Brain pericyte (primary cell): ENCODE data around the gene CCDC6.
"Not testable (repeated sequence)": the region's sequence is repeated elsewhere in the genome, so short reads cannot be mapped to it uniquely, and the experiment has no call there.

Experiments used
- DNase-seq: peaks from one replicate; pipeline ENCODE4 v3.0.0-alpha.2; 2012; ENCODE audit warnings: low read depth, low spot score

Gene CCDC6

GRCh38 chr10:59880971-59881510 lies 25.3 kb downstream of the CCDC6 start:
- no peak for DNase-seq

GRCh38 chr10:59880019-59880717 lies 26.2 kb downstream of the CCDC6 start:
- no peak for DNase-seq

- DNase-seq: no peak
These were observed 26.9 kb downstream of the CCDC6 start for GRCh38 chr10:59879363-59879913.

GRCh38 chr10:59878915-59879314 lies 27.4 kb downstream of the CCDC6 start:
- no peak for DNase-seq

GRCh38 chr10:59878289-59878688 lies 28.1 kb downstream of the CCDC6 start:
- DNase-seq: no peak

- no peak for DNase-seq
These were observed 29.1 kb downstream of the CCDC6 start for GRCh38 chr10:59877191-59877671.

GRCh38 chr10:59876695-59877094 lies 29.7 kb downstream of the CCDC6 start:
- DNase-seq: no peak

GRCh38 chr10:59876208-59876607 lies 30.1 kb downstream of the CCDC6 start:
- DNase-seq: not testable (repeated sequence)

- no peak for DNase-seq
These were observed 32.5 kb downstream of the CCDC6 start for GRCh38 chr10:59873896-59874295.

- no peak for DNase-seq
These were observed 33.4 kb downstream of the CCDC6 start for GRCh38 chr10:59872892-59873463.

- DNase-seq: no peak
These were observed 36.2 kb downstream of the CCDC6 start for GRCh38 chr10:59870152-59870551.

- no peak for DNase-seq
These were observed 36.8 kb downstream of the CCDC6 start for GRCh38 chr10:59869594-59869940.

GRCh38 chr10:59868696-59869593 lies 37.4 kb downstream of the CCDC6 start:
- no peak for DNase-seq

GRCh38 chr10:59867590-59867989 lies 38.8 kb downstream of the CCDC6 start:
- no peak for DNase-seq

GRCh38 chr10:59865101-59865500 lies 41.3 kb downstream of the CCDC6 start:
- no peak for DNase-seq

GRCh38 chr10:59864141-59864962 lies 42.0 kb downstream of the CCDC6 start:
- DNase-seq: no peak

GRCh38 chr10:59859570-59859969 lies 46.8 kb downstream of the CCDC6 start:
- no peak for DNase-seq

- DNase-seq: no peak
These were observed 48.4 kb downstream of the CCDC6 start for GRCh38 chr10:59857921-59858320.

GRCh38 chr10:59857049-59857448 lies 49.3 kb downstream of the CCDC6 start:
- no peak for DNase-seq

- no peak for DNase-seq
These were observed 50.3 kb downstream of the CCDC6 start for GRCh38 chr10:59856104-59856503.

- no peak for DNase-seq
These were observed 51.8 kb downstream of the CCDC6 start for GRCh38 chr10:59854571-59854970.
